ENCODE measurements around the gene LUC7L. TPM values are rescaled to one million over a fixed set of nuclear protein-coding genes. Genes with fewer than 3 reads are reported as not detected.
"Not testable (repeated sequence)": the region's sequence is repeated elsewhere in the genome, so short reads cannot be mapped to it uniquely, and the experiment has no call there.

The LUC7L gene
- total and polyA plus RNA-seq, 8 donors = 55.5 to 173 (median 147) TPM

DNA sequence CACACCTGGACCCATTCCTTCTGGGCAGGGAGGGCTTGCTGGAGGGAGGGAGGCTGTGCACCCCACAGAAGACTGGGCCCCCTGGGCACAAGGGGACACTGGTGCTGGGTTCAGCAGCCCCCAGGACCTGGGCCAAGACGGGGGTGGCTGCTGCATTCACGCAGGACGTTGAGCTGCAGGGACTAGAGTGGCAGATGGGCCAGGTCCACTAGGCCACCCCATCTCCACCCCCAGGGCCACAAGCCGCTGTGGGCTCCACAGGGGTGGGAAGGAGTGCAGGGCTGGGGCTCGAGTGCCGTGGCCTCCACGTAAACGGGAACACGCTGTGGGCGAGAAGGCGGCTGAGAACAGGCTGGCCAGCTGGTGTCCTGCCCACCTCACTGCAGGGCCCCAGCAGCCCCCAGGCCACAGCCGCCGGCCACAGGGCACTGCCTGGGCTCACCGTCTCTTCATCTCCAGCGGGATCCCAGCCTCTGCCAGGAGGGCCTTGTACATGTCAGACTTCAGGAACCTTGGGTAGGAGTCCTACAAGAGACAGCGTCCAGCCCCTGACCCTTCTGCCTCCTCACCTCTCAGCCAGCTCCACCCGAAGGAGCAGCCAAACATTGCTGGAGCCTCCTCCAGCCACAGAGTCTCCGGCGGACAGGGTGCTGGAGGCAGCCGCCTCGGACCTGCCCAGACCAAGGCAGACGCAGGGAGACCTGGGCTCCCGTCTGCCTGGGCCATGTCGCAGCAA is 40.0 kb upstream of the LUC7L start:
- H3K36me3 ChIP-seq = peaks cover 0 to 13% of the 10 kb centered on the region in 2 donors
- DNase-seq = no peak
- TF ChIP-seq, protein P1, sequence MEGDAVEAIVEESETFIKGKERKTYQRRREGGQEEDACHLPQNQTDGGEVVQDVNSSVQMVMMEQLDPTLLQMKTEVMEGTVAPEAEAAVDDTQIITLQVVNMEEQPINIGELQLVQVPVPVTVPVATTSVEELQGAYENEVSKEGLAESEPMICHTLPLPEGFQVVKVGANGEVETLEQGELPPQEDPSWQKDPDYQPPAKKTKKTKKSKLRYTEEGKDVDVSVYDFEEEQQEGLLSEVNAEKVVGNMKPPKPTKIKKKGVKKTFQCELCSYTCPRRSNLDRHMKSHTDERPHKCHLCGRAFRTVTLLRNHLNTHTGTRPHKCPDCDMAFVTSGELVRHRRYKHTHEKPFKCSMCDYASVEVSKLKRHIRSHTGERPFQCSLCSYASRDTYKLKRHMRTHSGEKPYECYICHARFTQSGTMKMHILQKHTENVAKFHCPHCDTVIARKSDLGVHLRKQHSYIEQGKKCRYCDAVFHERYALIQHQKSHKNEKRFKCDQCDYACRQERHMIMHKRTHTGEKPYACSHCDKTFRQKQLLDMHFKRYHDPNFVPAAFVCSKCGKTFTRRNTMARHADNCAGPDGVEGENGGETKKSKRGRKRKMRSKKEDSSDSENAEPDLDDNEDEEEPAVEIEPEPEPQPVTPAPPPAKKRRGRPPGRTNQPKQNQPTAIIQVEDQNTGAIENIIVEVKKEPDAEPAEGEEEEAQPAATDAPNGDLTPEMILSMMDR (IDR thresholded peaks at IDR 0.05) = no peak
- intact Hi-C loops (cut with DNase I) = no loop called here
- no peak for ATAC-seq
- no peak overlapping the region for H3K27ac ChIP-seq
- no peaks in the 10 kb centered on the region for H3K9me3 ChIP-seq
- peaks cover under 1 to 38% of the 10 kb centered on the region in 2 donors for H3K27me3 ChIP-seq
- H3K4me3 ChIP-seq = no peak overlapping the region
- no peaks in the 10 kb centered on the region for H3K4me1 ChIP-seq

DNA sequence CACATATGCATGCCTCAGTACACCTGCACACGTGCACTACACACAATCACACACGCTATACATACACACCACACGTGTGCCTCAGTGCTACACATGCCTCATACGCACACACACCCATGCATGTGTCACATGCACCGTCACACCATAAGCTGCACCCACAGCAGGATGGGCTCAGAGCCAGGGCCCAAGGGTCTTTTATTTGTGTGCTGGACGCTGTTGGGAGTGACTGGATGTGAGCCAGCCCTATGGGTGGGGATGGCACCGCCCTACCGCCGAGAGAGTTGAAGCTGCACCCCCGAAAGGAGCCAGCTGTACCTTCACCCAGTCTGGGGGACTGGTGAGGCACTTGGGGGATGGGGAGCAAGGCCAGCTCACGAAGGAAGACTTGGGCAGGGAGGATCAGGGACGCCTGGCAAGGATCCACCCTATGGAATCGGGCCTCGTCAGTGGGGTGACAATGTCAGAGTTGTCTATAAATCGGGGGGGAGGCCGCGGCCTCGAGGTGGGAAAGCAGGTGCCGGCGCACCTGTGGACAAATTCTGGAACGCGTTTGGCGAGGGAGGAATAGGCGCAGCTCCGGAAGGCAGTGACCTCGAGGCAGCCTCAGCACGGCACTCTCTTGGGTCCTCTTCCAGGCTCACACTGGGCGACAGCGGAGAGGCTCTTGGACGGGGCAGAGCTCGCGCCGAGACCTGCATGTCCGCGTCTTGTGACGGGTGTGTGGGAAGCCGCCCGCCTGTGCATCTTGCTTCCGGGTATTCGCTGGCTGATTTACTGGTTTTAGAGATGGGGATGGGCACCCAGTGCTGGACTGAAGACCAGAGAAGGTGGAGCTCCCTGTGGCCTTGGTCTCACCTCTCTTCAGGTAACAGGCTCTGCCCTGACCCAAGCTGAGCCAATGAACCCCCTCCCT is 39.1 kb upstream of the LUC7L start:
- intact Hi-C loops (cut with DNase I) = no loop called here
- TF ChIP-seq, protein P1 (IDR thresholded peaks at IDR 0.05) = no peak
- Histone ChIP-seq H3K9me3 (no peaks in the 10 kb centered on the region), H3K36me3 (peaks cover 0 to 21% of the 10 kb centered on the region in 2 donors), H3K27ac (no peak overlapping the region), H3K27me3 (peaks cover 0 to 29% of the 10 kb centered on the region in 2 donors), H3K4me3 (no peak overlapping the region), H3K4me1 (no peaks in the 10 kb centered on the region)
- no peak for DNase-seq
- no peak for ATAC-seq

DNA sequence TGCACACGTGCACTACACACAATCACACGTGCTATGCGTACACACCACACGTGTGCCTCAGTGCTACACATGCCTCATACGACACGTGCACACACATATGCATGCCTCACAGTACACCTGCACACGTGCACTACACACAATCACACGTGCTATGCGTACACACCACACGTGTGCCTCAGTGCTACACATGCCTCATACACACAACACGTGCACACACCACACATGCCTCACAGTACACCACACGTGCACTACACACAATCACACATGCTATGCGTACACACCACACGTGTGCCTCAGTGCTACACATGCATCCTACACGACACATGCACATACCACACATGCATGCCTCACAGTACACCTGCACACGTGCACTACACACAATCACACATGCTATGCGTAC is 38.3 kb upstream of the LUC7L start:
- ATAC-seq; DNase-seq; intact Hi-C loops (cut with DNase I); H3K4me3 ChIP-seq; H3K27ac ChIP-seq; H3K9me3 ChIP-seq; H3K4me1 ChIP-seq: not testable (repeated sequence)
- Histone ChIP-seq H3K36me3 (peaks cover 0 to 30% of the 10 kb centered on the region in 2 donors), H3K27me3 (peaks cover 0 to 21% of the 10 kb centered on the region in 2 donors)

DNA sequence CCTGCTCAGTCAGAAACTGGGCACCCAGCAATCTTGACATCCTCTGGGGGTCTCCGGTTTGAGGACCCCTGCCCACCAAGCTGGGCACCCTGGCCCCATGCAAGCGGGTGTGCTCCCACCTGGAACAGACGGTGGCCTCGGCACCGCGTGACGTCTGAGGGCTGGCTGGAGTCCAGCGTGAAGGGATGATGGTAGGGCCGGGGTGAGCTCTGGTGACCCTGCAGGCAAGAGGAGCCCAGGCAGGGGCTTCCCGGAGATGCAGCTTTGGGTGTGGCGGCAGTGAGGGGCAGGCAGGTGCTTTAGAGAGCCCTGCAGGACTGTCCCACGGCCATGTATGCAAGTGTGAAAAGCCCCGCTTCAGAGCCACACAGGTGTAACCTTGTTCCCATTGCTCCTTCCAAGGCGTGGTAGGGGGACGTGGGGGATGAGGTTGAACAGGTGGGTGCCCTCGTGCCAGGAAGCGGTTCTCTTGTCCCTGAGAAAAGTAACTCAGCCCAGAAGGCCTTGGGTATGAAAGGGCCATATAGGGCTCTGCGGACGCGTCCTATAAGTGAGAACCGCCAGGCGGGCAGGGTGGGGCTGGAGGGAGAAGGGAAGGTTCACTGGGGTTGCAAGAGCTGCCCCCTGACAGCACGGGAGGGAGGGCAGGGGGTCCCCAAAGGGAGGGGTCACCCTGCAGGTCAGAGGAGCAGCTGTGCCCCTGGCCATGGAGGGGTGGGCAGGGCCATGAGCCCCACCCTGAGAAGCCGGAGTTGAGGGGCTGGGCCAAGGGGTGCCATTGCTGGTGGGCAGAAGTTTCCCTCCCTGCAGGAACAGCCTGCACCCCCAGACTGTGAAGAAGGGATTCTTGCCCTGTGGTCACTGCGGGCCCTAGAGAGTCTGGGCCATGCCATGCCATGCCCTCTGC is 37.3 kb upstream of the LUC7L start:
- peaks cover 0 to 40% of the 10 kb centered on the region in 2 donors for H3K36me3 ChIP-seq
- TF ChIP-seq, protein P1 (IDR thresholded peaks at IDR 0.05) = no peak
- intact Hi-C loops (cut with DNase I) = no loop called here
- no peaks in the 10 kb centered on the region for H3K4me1 ChIP-seq
- H3K9me3 ChIP-seq = no peaks in the 10 kb centered on the region
- H3K4me3 ChIP-seq = no peak overlapping the region
- DNase-seq (no peak), ATAC-seq (no peak)
- no peak overlapping the region for H3K27ac ChIP-seq
- peaks cover 0 to 12% of the 10 kb centered on the region in 2 donors for H3K27me3 ChIP-seq

DNA sequence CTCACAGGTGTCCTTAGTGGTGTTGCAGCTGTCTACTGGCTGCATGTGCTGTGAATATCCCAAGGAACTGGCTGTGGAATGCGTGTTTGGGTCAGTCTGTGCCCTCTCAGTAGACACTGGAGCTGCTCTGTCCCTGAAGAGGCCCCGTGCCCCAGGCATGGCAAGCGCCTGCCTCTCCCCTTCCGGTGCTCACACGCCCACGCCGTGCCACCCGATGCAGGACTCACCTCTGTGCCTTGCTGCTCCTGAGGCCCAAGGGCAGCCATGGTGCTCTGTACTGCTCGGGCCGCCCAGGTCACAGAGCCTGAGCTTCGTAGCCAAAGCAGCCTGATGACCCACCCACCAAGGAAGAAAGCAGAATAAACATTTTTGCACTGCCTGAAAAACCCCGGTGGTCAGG is 36.5 kb upstream of the LUC7L start:
- Histone ChIP-seq H3K27me3 (peaks cover 0 to 4% of the 10 kb centered on the region in 2 donors), H3K27ac (no peak overlapping the region), H3K9me3 (no peaks in the 10 kb centered on the region), H3K36me3 (peaks cover 0 to 48% of the 10 kb centered on the region in 2 donors), H3K4me1 (no peaks in the 10 kb centered on the region), H3K4me3 (no peak overlapping the region)
- intact Hi-C loops (cut with DNase I) = no loop called here
- ATAC-seq = no peak
- TF ChIP-seq, protein P1 (IDR thresholded peaks at IDR 0.05) = no peak
- no peak for DNase-seq

Measured in left lung (tissue), 10 donors.